GM12892 (cell line): Measurements from ENCODE around the gene TNS3.

Experiments
- DNase-seq: peaks from one replicate; pipeline ENCODE4 v3.0.0; 2011; ENCODE audit not compliant: insufficient read length
- FAIRE-seq: peaks from 2 replicates; lab custom pipeline; 2011; peaks lifted over from hg19 to GRCh38; lab: Jason Lieb, UNC
- POLR2A ChIP-seq: IDR thresholded peaks from 2 replicates; pipeline ENCODE4 v1.6.1; 2011; ENCODE audit warnings: low read depth, low read length, control low read depth
- POLR2AphosphoS5 ChIP-seq: IDR thresholded peaks from 2 replicates; pipeline ENCODE4 v1.6.1; 2011; ENCODE audit warnings: low read depth, low read length, control low read depth
- TAF1 ChIP-seq: IDR thresholded peaks from 2 replicates; pipeline ENCODE4 v1.6.1; 2011; ENCODE audit warnings: low read depth, mild to moderate bottlenecking, control low read depth, low read length, borderline replicate concordance

TNS3 gene

DNA sequence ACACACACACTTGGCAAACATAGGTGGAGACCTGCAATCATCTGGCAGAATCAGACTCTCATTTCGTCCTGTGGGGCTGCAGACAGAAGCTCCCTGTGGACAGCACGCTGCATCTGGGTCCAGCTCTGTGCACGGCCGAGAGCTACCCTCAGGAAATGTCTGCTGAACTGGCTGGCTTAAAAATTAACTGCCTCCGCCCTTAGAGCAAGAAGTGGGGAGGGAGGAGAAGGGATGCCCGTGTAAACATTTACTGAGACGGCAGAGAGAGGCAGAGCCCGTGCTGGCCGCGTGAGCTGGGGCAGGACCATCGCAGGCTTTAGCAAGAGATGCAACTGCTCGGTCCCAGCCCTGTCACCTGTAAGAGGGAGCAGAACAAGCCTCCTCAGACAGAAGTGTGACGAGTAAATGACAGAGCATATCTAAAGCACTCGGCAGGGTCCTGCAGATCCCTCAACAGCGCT lies 81.8 kb downstream of the TNS3 start:
- DNase-seq (no peak), FAIRE-seq (no peak)
- TF ChIP-seq POLR2A = no peak
- no peak for TF ChIP-seq TAF1
- no peak for TF ChIP-seq POLR2AphosphoS5

DNA sequence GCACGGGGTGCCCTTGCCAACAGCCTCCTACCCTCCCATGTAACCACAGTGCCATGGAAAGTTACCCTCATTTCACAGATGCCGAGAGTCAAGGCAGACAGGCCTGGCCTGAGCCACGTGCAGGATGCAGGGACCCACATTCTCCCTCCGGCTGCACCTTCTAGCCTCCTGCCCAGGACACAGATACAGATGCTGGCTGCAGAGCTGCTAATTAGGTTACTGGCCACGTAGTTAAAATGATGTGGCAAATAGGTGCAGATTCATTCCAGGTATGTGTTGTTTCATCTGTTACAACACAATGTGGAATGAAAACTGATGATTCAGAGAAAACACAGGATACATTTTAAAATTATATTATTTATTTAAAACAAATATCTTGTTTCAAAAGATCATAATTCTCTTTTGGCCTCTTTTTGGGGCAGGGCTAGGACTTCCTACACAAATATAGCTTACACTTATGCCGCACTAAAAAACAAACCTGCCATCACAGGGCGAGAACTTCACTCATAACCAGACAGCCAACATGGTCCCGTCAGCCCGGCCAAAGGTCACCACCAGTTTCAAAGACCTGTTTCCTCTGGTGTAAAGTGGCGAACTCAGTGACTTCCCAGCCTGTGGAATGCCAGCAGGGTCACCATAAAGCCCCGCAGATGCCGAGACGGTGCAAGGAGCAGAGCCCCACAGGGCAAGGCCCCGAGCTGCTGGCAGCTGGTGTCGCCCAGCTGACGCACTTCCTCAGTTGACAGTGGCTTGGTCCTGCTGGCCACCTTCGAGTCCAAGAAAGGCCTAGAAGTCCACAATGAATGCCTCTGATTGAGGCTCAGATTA lies 83.5 kb downstream of the TNS3 start:
- DNase-seq (no peak), FAIRE-seq (no peak)
- TF ChIP-seq POLR2A (no peak), TAF1 (no peak), POLR2AphosphoS5 (no peak)

DNA sequence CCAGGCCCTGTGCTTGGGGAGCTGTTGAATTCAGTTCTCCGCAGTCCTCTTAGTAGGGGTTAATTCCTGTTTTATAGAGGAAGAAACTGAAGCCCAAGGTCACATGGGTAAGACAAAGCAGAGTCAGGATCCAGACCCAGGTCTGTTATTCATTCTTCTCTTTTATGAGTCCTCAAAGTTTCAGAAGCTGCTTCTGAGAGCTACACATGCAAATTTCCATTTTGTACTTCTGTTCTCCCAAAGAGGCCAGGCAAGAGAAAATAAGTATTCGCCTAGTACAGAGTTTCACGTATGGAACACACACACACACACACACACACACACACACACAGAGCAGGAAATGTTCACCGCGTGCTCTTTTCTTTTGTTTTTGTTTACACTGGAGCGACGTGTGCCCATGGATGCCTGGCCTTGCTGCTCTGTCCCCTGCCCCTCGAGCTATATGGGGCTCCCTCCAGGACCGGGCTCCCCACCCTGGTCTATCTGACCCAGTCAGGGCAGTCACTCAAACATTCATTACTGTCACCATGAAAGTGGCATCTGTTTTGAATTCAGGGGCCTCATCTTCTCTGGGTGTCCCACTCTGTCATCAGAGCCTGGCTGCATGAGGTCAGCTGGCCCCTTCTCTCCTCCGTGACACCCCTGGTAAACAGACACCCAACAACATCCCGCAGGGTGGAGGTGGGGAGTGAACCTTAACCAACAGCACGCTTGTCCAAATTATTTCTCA lies 84.4 kb downstream of the TNS3 start:
- DNase-seq (peak; percentile 44), FAIRE-seq (peak; percentile 82)
- TF ChIP-seq POLR2A = no peak
- no peak for TF ChIP-seq POLR2AphosphoS5
- no peak for TF ChIP-seq TAF1

DNA sequence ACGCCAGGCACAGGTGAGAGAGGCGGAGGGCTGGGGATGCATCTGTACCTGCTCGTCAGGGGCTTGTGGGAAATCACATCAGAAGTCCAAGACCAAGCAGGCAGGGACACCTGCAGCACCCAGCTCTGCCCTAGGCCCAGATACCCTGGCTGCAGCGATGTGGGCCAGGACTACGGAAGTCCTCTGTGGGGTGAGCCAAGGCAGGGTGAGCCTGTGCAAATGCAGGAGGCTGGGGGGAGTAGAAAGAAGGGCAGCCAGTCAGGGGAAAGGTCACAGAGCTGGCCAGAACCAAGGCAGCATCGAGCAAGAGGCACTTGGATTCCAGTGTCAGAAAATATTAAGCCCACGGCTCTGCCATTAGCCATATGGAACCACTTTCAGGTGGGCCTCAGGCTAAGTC lies 85.2 kb downstream of the TNS3 start:
- DNase-seq (no peak), FAIRE-seq (no peak)
- TF ChIP-seq POLR2AphosphoS5 (no peak), POLR2A (no peak), TAF1 (no peak)

DNA sequence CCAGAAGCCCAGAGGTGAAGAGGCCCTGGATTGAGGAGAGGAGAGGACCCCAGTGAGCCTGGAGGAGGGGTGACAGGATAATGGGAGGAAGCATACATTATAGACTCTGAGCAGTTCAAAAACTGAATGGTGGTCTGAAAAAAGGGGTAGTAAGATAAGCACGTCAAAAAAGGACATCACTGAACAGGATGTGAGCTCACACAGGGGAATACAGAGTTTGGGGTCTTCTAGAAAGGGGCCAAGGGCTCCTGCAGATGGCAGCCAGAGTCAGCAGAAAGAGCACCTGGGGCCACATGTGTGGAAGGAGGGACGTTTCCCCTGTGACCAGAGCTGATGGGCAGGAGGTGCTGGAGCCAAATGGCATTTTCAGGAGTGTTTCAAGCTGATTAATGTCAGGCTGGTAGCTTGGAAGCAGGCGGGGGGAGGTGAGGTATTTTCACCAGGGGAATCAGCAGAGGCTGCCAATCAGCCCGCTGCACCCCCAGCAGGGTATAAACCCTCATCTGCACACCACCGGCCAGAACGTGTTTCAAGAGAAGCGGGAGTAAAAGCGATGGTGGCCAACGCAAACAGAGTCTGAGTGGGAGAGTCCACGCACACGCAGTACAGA lies 85.8 kb downstream of the TNS3 start:
- TF ChIP-seq POLR2AphosphoS5 (no peak), TAF1 (no peak), POLR2A (no peak)
- DNase-seq (no peak), FAIRE-seq (no peak)

DNA sequence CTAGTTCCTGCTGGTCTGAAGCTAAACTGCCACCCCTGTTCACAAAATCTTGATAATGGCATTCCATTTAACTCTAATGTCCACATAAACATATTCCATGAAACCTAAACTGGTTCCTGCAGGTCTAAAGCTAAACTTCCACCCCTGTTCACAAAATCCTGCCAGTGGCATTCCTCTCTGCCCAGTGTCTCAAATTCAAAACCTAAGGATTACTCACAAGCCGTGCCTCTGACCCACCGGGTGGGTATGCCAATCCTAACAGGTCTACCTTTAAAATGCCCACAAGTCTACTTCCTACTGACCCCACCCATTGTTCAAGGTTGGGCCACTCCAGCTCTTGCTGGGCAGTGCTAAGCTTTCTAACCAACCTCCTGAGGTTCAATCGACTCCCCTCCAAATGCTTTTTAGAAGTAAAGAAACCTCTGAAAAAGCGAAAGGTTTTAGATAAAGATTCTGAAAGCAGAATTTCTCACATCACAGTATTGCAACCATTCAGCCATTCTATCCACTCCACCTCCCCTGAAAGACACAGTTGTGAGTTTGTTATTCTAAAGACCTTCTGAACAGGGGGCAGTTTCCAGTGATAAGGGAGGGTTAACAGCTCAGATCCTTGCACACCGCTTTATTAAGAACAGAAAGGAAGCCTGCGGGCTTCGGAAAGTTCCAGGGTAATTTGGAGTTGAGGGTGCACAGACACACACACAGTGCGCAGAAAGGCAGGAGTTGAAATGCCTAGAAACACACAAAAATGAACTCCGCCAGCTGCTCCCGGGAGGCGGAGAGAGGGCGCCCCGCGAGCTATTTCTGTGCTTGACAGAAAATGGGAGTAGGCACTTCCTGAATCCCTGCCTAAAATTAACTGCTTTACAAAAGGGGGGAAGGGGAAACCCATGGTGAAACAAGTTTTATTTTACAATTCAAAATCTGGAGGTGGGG lies 87.7 kb downstream of the TNS3 start:
- FAIRE-seq = peak; percentile 77
- TF ChIP-seq POLR2A (no peak), POLR2AphosphoS5 (no peak), TAF1 (no peak)
- DNase-seq = no peak

DNA sequence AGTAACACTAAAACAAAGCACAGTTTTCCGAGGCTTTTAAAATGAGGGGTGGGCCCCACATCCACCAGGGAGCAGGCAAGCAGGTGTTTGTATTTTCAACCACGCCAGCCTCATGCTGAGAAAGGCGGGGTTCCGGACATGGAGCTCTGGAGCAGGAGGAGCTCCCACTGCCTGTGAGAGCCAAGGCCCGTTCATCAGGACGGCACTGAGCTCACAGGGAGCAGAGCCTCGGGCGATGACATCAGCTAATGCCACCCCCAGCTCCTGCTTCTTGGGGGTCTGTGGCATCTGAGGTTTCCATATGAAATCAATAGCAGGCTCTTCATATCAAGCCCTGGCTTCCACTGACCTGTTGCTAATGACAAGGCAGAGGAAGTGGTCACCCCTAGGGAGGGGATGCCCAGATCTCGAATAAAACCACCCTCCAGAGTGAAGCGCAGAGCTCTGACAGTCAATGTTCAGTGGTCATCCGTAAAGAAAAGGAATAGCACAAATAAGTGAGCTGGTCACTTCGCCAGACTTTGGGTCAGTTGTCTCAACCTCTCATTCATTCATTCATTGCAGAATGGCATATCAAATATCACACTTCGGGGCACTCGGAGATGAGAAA lies 89.1 kb downstream of the TNS3 start:
- DNase-seq (no peak), FAIRE-seq (no peak)
- TF ChIP-seq TAF1 (no peak), POLR2AphosphoS5 (no peak), POLR2A (no peak)

DNA sequence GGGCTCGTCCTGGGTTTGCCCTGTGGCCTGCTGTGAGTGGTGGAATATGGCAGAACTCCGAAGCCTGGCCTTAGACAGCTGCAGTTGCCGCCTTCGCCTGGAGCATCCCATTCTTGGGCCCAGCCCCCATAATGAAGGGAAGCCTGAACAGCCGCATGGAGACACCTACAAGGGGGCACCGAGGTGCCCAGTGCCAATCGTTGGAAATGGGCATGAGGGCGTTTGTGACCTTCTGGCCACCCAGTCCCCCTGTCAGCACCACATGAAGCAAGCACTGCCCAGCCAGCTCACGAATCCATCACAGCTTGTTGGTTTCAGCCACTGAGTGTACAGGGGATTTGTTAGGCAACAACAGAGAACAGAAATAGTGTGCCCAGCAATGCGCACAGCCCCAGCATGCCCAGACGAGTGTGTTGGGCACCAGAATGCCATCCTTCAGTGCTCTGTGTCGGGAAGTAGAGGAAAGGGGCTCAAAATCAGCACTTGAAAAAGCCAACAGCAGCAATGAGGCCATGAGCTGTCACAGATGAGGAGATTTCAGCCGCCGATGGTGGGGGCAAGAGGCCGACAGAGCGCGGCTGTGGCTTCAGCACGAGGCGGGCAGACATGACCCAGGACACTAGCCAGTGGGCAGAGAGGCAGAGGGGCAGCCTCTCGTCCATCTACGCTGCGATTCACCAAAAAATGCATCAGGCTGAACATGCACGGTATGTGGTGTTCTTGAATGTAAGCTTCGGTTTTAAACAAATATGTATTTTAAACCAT lies 91.2 kb downstream of the TNS3 start:
- TF ChIP-seq POLR2AphosphoS5 = no peak
- TF ChIP-seq TAF1 = no peak
- no peak for TF ChIP-seq POLR2A
- FAIRE-seq (no peak), DNase-seq (no peak)

DNA sequence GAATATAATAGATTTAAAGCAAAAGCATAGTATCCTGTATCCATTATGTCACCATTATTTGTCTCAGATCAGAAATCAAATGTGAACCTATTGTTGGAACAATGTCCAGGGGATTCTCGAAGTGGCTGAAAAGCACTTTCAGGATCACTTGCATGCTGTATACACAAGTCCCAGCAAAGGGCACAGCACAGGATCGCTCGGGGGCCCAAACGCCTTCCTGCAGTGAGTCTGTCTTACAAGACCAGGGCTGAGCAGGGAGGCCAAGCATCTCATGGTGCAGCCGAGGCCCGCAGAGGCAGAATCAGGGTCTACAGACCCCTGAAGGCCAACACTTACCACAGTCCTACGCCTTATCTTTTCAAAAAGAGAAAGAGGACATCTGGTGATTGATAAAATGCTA lies 92.3 kb downstream of the TNS3 start:
- FAIRE-seq (no peak), DNase-seq (no peak)
- TF ChIP-seq POLR2AphosphoS5 (no peak), TAF1 (no peak), POLR2A (no peak)

DNA sequence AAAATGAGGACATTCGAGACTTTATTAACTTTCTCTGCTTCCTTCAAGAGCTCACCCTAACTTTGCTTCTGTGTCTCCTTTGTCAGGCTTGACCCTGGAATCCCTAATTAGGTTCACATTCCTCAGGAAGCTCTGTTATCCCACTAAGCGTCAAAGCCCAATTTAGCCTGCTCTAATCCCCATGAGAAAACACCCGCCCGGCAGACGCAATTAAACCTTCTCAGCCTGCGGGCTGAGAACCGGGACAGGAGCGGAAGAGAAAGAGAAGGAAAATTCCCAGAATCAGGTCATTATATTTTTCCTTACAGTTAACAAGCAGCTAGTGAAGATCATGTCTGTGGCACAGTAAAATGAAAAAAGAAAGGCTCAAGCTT lies 93.0 kb downstream of the TNS3 start:
- DNase-seq (no peak), FAIRE-seq (no peak)
- TF ChIP-seq POLR2A (no peak), TAF1 (no peak), POLR2AphosphoS5 (no peak)
